Activated T-helper 1 cell treated with anti-CD3 and anti-CD28 coated beads, Interleukin-12 subunit alpha, Interleukin-12 subunit beta, Interleukin-2, Interleukin-4 antibody, amounts not matched to agents 30 ng/mL and 10 ng/mL and 1 ng/mL, durations not matched to agents 14 hours and 24 hours and 36 hours (primary cell): ENCODE results near the gene MEG3. TPM values are rescaled to one million over a fixed set of nuclear protein-coding genes. Genes with fewer than 3 reads are reported as not detected.
"Not testable (repeated sequence)": the region's sequence is repeated elsewhere in the genome, so short reads cannot be mapped to it uniquely, and the experiment has no call there.

ENCODE experiments used
- DNase-seq: peaks from one replicate; pipeline ENCODE4 v3.0.0; 2021; ENCODE audit warnings: low spot score
- H3K27ac Mint-ChIP-seq: one replicate; pipeline ENCODE4 v1.8.0; 2021; ENCODE audit warnings: mild to moderate bottlenecking, mixed read lengths
- H3K27me3 Mint-ChIP-seq: one replicate; pipeline ENCODE4 v1.8.0; 2022; ENCODE audit warnings: mild to moderate bottlenecking, moderate library complexity, mixed read lengths; ENCODE audit not compliant: insufficient read depth
- H3K36me3 Mint-ChIP-seq: one replicate; pipeline ENCODE4 v1.8.0; 2021; ENCODE audit warnings: low read depth, mixed read lengths
- H3K4me1 Mint-ChIP-seq: one replicate; pipeline ENCODE4 v1.8.0; 2021; ENCODE audit warnings: low read depth, mixed read lengths
- H3K4me3 Mint-ChIP-seq: one replicate; pipeline ENCODE4 v1.8.0; 2021; ENCODE audit warnings: mild to moderate bottlenecking, moderate library complexity, mixed read lengths
- H3K9me3 Mint-ChIP-seq: one replicate; pipeline ENCODE4 v1.8.0; 2021; ENCODE audit warnings: mixed read lengths
- intact Hi-C: fragments of 100-400 bp; cut with micrococcal nuclease; formaldehyde crosslinking; loops from one replicate; pipeline ENCODE4 v1.15.1; 2024
- total RNA-seq: library from RNA; stranded (reverse); gene quantifications from 2 replicates; pipeline ENCODE4 v1.2.3, GENCODE V29; 2022

Gene MEG3
- total RNA-seq, 1 donor from 2014 or later = not detected

DNA sequence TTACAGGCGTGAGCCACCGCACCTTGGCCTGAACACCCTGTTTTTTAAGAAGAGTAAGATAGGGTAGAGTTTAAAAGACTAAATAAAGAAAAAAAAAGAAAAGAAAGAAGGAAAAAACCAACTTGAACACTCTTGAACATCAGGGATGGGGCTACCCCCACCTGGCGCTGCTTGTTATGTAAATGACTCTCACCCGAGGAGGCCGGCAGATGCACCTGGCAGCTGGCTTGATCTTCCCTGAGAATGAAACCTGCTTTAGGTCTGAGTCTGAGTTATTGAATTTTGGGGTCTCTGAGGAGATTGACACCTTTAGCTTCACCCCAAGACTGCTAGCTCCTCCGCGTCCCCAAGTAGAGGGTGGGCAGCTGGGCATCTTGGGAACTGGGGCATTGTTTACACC is 15.5 kb upstream of the MEG3 start:
- Mint-ChIP-seq H3K9me3 (peaks cover 21% of the 10 kb centered on the region), H3K27ac (no peak overlapping the region), H3K27me3 (peaks cover 3% of the 10 kb centered on the region), H3K4me3 (no peak overlapping the region), H3K36me3 (no peaks in the 10 kb centered on the region), H3K4me1 (no peaks in the 10 kb centered on the region)
- intact Hi-C loops = no loop called here
- no peak for DNase-seq

DNA sequence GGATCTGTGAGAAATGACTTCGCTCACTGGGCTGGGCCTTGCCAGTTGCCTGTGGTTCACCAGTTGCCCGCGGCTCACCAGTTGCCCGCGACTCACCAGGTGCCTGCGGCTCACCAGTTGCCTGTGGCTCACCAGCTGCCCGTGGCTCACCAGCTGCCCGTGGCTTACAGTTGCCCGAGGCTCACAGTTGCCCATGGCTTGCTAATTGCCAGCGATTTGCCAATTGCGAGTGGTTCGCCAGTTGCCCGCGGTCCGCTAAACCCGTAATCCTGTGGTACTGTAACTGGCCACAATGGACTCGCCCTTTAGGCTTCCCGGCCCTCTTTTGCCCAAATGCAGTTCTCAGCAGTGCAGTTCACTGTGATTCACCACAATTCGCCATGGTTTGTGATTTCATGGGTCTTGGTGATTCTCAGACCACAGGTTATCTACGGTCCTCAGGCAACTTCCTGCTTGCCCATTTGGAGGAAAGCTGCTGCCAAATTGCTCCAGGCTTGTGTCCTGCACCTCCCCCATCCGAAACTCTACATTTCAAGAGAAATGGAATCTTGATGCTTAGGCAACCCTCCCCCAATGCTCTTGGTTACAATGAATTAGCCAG is 15.0 kb upstream of the MEG3 start:
- no peak overlapping the region for H3K4me3 Mint-ChIP-seq
- H3K27me3 Mint-ChIP-seq = peaks cover 3% of the 10 kb centered on the region
- H3K4me1 Mint-ChIP-seq = no peaks in the 10 kb centered on the region

DNA sequence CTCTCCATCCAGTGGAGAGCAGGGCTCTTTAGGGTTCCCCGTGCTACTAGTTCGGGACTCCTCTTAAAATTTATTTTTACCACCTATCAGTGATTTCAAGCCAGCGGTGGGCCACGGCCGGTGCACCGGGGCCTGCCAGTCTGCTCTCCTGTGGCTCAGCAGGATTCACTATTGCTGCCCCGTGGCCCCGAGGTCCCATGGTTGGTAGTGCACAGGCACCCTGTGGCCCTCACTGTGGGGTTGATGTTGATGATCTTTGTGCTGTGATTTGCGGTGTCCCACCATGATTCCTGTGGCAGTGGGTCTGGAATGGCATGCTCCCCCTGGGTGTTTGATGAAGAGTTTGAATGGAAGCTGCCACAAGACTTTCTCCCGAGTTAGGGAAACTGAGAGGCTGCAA is 12.6 kb upstream of the MEG3 start:
- H3K27ac Mint-ChIP-seq = no peak overlapping the region
- H3K27me3 Mint-ChIP-seq = peaks cover 3% of the 10 kb centered on the region

More for the DNA sequence above, 15.0 kb upstream of the MEG3 start:
- DNase-seq = no peak
- H3K36me3 Mint-ChIP-seq = no peaks in the 10 kb centered on the region
- intact Hi-C loops = no loop called here
- no peak overlapping the region for H3K27ac Mint-ChIP-seq
- peaks cover 21% of the 10 kb centered on the region for H3K9me3 Mint-ChIP-seq

DNA sequence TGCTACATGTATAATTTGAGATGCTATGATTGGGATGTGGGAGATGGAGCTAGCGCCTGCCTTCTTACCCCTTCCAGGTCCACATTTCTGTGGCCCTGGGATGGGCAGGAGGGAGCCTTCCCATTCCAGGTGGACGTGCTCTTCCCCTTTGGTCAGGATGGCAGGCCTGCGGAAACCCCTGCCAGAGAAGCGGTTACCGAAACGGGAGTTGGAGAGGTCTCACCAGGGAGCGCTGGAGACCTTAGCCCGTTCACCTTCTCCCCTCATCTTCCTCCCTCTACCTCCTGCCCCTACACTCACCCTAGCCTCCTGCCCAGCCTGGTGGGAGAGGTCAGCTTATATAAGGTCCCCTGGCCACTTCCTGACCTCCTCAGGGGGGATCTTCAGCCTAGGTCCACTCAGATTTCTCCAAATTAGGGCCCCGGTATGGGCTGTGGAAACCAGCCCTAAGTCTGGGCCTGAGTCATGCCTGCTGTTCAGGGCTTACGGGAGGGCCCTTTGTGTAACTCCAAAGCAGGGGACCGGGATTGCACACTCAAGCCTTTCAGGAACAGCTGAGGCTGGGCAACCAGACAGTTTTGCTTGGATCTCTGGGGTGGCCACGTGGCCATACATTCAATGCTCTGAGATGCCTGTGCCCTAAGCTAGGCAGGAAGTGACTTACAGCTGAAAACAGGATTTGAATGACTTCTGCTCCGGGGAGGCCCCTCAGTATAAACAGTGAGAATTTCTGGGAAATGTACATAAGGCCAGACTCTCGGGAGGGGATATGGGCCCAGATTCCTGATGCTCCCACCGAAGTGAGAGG is 10.2 kb upstream of the MEG3 start:
- Mint-ChIP-seq H3K9me3 (no peaks in the 10 kb centered on the region), H3K27ac (no peak overlapping the region), H3K4me1 (no peaks in the 10 kb centered on the region), H3K27me3 (peaks cover 4% of the 10 kb centered on the region), H3K36me3 (no peaks in the 10 kb centered on the region), H3K4me3 (no peak overlapping the region)
- intact Hi-C loops = no loop called here
- DNase-seq = no peak

More for the DNA sequence above, 12.6 kb upstream of the MEG3 start:
- Mint-ChIP-seq H3K36me3 (no peaks in the 10 kb centered on the region), H3K9me3 (peaks cover 14% of the 10 kb centered on the region), H3K4me1 (no peaks in the 10 kb centered on the region), H3K4me3 (no peak overlapping the region)
- no peak for DNase-seq
- intact Hi-C loops = no loop called here

GRCh38 chr14:100816286-100816949 is 9.5 kb upstream of the MEG3 start:
- DNase-seq = no peak
- H3K4me3 Mint-ChIP-seq = no peak overlapping the region
- H3K4me1 Mint-ChIP-seq = no peaks in the 10 kb centered on the region
- H3K9me3 Mint-ChIP-seq = no peaks in the 10 kb centered on the region
- no peak overlapping the region for H3K27ac Mint-ChIP-seq
- intact Hi-C loops = no loop called here
- no peaks in the 10 kb centered on the region for H3K36me3 Mint-ChIP-seq
- peaks cover 2% of the 10 kb centered on the region for H3K27me3 Mint-ChIP-seq

DNA sequence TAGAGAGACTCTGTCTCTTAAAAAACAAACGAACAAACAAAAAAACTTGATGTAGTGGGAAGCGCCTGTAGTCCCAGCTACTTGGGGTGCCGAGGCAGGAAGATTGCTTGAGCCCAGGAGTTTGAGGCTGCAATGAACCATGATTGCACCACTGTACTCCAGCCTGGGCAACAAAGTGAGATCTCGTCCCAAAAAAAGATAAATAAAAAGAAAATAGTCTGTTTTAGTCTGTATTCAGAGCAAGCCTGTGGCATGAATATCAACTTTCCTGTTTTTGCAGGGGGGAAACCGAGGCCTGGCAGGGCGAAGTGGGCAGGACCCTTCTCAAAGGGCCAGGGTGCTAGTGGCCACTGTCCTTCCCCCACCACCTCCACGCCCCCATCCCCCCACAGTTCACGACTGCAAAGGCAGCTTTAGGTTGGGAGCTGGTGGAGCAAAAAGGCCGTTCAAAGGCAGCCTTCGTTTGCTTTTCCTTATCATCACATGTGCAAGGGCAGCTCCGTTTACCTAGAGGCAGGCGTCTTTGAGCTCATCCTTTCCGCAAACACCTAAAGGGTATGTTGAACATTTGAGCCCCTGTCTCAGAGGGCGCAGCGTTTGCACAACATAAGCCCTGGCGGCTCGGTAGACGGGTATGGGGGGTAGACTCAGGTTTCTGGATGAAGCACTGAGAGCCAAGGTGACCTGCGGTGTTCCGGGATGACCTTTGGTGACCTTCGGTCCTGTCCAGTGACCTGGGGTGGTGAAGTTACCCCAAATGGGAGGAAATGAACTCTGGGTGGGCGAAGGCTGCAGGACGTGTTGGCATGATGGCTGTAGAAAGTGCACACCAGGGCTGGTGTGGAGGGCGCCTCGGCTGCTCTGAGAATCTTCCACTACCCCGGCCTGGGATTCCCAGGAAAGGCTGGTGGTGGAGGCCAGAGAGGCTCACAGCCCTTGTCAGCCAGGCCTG is 8.7 kb upstream of the MEG3 start:
- peaks cover 2% of the 10 kb centered on the region for H3K27me3 Mint-ChIP-seq
- H3K36me3 Mint-ChIP-seq = no peaks in the 10 kb centered on the region
- H3K9me3 Mint-ChIP-seq = no peaks in the 10 kb centered on the region
- intact Hi-C loops = no loop called here
- no peak overlapping the region for H3K27ac Mint-ChIP-seq
- no peak overlapping the region for H3K4me3 Mint-ChIP-seq
- no peak for DNase-seq
- H3K4me1 Mint-ChIP-seq = no peaks in the 10 kb centered on the region

- intact Hi-C loops = no loop called here
- Mint-ChIP-seq H3K27ac (no peak overlapping the region), H3K9me3 (no peaks in the 10 kb centered on the region)
These were observed 7.7 kb upstream of the MEG3 start for GRCh38 chr14:100818221-100818699.

GRCh38 chr14:100818923-100819322 is 7.0 kb upstream of the MEG3 start:
- H3K27ac Mint-ChIP-seq, H3K4me1 Mint-ChIP-seq, intact Hi-C loops, H3K4me3 Mint-ChIP-seq, H3K36me3 Mint-ChIP-seq, DNase-seq, H3K27me3 Mint-ChIP-seq, H3K9me3 Mint-ChIP-seq: not testable (repeated sequence)

More at GRCh38 chr14:100818221-100818699, 7.7 kb upstream of the MEG3 start:
- H3K27me3 Mint-ChIP-seq = peaks cover 2% of the 10 kb centered on the region
- H3K4me1 Mint-ChIP-seq = no peaks in the 10 kb centered on the region
- H3K4me3 Mint-ChIP-seq = no peak overlapping the region
- DNase-seq = no peak
- H3K36me3 Mint-ChIP-seq = no peaks in the 10 kb centered on the region

GRCh38 chr14:100819453-100819828 is 6.5 kb upstream of the MEG3 start:
- no peak overlapping the region for H3K4me3 Mint-ChIP-seq
- no peaks in the 10 kb centered on the region for H3K4me1 Mint-ChIP-seq
- H3K27ac Mint-ChIP-seq = no peak overlapping the region
- intact Hi-C loops = no loop called here
- peaks cover 4% of the 10 kb centered on the region for H3K27me3 Mint-ChIP-seq
- H3K36me3 Mint-ChIP-seq = no peaks in the 10 kb centered on the region
- DNase-seq = no peak
- H3K9me3 Mint-ChIP-seq = no peaks in the 10 kb centered on the region

DNA sequence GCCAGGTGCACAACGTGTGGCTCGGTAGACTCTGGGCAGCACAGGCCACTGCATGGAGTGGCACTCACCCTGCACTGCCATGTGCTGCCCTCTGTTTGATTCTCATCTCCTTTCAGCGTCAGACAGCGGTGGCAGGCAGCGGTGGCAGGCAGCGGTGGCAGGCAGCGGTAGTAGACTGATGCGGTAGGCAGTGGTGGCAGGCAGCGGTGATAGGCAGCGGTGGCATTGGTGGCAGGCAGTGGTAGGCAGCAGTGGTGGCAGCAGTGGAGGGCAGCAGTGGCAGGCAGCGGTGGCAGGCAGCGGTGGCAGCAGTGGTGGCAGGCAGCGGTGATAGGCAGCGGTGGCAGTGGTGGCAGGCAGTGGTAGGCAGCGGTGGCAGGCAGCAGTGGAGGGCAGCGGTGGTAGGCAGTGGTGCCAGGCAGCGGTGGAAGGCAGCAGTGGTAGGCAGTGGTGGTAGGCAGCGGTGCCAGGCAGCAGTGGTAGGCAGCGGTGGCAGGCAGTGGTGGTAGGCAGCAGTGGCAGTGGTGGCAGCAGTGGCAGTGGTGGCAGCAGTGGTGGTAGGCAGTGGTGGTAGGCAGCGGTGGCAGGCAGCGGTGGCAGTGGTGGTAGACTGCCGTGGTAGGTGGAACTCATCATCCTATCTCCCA is 6.0 kb upstream of the MEG3 start:
- no peak for DNase-seq
- H3K27ac Mint-ChIP-seq = no peak overlapping the region
- no peaks in the 10 kb centered on the region for H3K4me1 Mint-ChIP-seq
- H3K9me3 Mint-ChIP-seq = no peaks in the 10 kb centered on the region
- no peaks in the 10 kb centered on the region for H3K36me3 Mint-ChIP-seq
- intact Hi-C loops = no loop called here
- peaks cover 9% of the 10 kb centered on the region for H3K27me3 Mint-ChIP-seq
- no peak overlapping the region for H3K4me3 Mint-ChIP-seq

DNA sequence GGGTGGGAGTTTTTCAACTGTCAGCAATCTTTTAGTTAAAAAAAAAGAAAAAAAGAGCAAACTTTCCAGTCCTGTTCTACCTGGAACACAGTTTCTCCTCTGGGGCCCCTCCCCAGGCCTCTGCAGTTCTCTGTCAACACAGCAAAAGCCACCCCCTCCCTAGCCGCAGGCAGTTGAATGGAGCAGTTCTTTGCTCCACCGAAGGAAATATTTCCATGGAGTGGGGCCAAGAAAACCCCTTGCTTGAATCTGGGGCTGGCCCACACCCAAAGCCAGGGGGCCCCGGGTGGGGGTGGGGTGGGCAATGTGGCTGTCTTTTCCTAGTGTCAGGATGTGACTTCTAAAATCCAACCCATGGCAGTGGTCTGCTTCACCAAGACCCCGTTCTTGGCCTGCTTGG is 5.0 kb upstream of the MEG3 start:
- Mint-ChIP-seq H3K27ac (no peak overlapping the region), H3K4me3 (no peak overlapping the region), H3K36me3 (no peaks in the 10 kb centered on the region), H3K4me1 (no peaks in the 10 kb centered on the region), H3K27me3 (peaks cover 13% of the 10 kb centered on the region), H3K9me3 (no peaks in the 10 kb centered on the region)
- intact Hi-C loops = no loop called here
- no peak for DNase-seq

GRCh38 chr14:100822013-100822412 is 3.9 kb upstream of the MEG3 start:
- no peak overlapping the region for H3K4me3 Mint-ChIP-seq
- no peaks in the 10 kb centered on the region for H3K9me3 Mint-ChIP-seq
- H3K27ac Mint-ChIP-seq = no peak overlapping the region
- DNase-seq = no peak
- intact Hi-C loops = no loop called here
- no peaks in the 10 kb centered on the region for H3K36me3 Mint-ChIP-seq
- no peaks in the 10 kb centered on the region for H3K4me1 Mint-ChIP-seq
- H3K27me3 Mint-ChIP-seq = peaks cover 18% of the 10 kb centered on the region
